ENCODE measurements around the gene LRP5.

LRP5 gene

GRCh38 chr11:68424981-68425865 is 112.8 kb downstream of the LRP5 start:
- Histone ChIP-seq H3K79me2 (ENCODE audit: insufficient read depth, low read length) (no peaks in the 10 kb centered on the region), H3K9me2 (replicated peaks; ENCODE audit: insufficient read depth, low read length) (no peaks in the 10 kb centered on the region), H3K36me3 (ENCODE audit: low read length) (no peaks in the 10 kb centered on the region), H3F3A (ENCODE audit: insufficient read depth) (no peaks in the 10 kb centered on the region), H3K9me3 (ENCODE audit: insufficient read depth, low read length) (peaks cover 7% of the 10 kb centered on the region; the same call in 1 of the 2 replicates), H3K9ac (ENCODE audit: low read length) (no peak overlapping the region), H3K27me3 (ENCODE audit: low read length) (no peaks in the 10 kb centered on the region), H2AFZ (ENCODE audit: low read depth, low read length, severe bottlenecking) (no peak overlapping the region), H3K4me3 (ENCODE audit: insufficient read depth, low read length, poor library complexity, severe bottlenecking) (no peak overlapping the region), H3K4me2 (ENCODE audit: low read depth, low read length, poor library complexity, severe bottlenecking) (no peak overlapping the region), H4K20me1 (ENCODE audit: low read depth, low read length) (no peaks in the 10 kb centered on the region), H3K27ac (ENCODE audit: low read depth, low read length) (no peak overlapping the region)
- TF ChIP-seq EZH2phosphoT487 (conservative IDR thresholded peaks at IDR 0.05; ENCODE audit: low read length) (no peak), CTCF (IDR thresholded peaks at IDR 0.05; ENCODE audit: insufficient read depth, low read length, poor library complexity, severe bottlenecking) (no peak)

- Histone ChIP-seq H3K4me2 (ENCODE audit: low read depth, low read length, poor library complexity, severe bottlenecking) (no peak overlapping the region), H4K20me1 (ENCODE audit: low read depth, low read length) (no peaks in the 10 kb centered on the region), H3K27ac (ENCODE audit: low read depth, low read length) (no peak overlapping the region), H3K9me3 (ENCODE audit: insufficient read depth, low read length) (peaks cover 7% of the 10 kb centered on the region; the same call in 1 of the 2 replicates), H3K36me3 (ENCODE audit: low read length) (no peaks in the 10 kb centered on the region), H3K4me3 (ENCODE audit: insufficient read depth, low read length, poor library complexity, severe bottlenecking) (no peak overlapping the region), H2AFZ (ENCODE audit: low read depth, low read length, severe bottlenecking) (no peak overlapping the region), H3F3A (ENCODE audit: insufficient read depth) (no peaks in the 10 kb centered on the region), H3K79me2 (ENCODE audit: insufficient read depth, low read length) (no peaks in the 10 kb centered on the region), H3K9me2 (replicated peaks; ENCODE audit: insufficient read depth, low read length) (no peaks in the 10 kb centered on the region), H3K9ac (ENCODE audit: low read length) (no peak overlapping the region), H3K27me3 (ENCODE audit: low read length) (no peaks in the 10 kb centered on the region)
- TF ChIP-seq CTCF (IDR thresholded peaks at IDR 0.05; ENCODE audit: insufficient read depth, low read length, poor library complexity, severe bottlenecking) = no peak
- no peak for TF ChIP-seq EZH2phosphoT487 (conservative IDR thresholded peaks at IDR 0.05; ENCODE audit: low read length)
Measured at GRCh38 chr11:68425866-68426380, 113.5 kb downstream of the LRP5 start.

GRCh38 chr11:68429661-68430060 is 117.3 kb downstream of the LRP5 start:
- Histone ChIP-seq H2AFZ (ENCODE audit: low read depth, low read length, severe bottlenecking) (no peak overlapping the region), H3K4me3 (ENCODE audit: insufficient read depth, low read length, poor library complexity, severe bottlenecking) (no peak overlapping the region), H3K27me3 (ENCODE audit: low read length) (no peaks in the 10 kb centered on the region), H4K20me1 (ENCODE audit: low read depth, low read length) (no peaks in the 10 kb centered on the region), H3K9me2 (replicated peaks; ENCODE audit: insufficient read depth, low read length) (no peaks in the 10 kb centered on the region), H3F3A (ENCODE audit: insufficient read depth) (no peaks in the 10 kb centered on the region), H3K79me2 (ENCODE audit: insufficient read depth, low read length) (no peaks in the 10 kb centered on the region), H3K4me2 (ENCODE audit: low read depth, low read length, poor library complexity, severe bottlenecking) (no peak overlapping the region), H3K36me3 (ENCODE audit: low read length) (no peaks in the 10 kb centered on the region), H3K9ac (ENCODE audit: low read length) (no peak overlapping the region), H3K9me3 (ENCODE audit: insufficient read depth, low read length) (peaks cover 7% of the 10 kb centered on the region; the same call in 1 of the 2 replicates), H3K27ac (ENCODE audit: low read depth, low read length) (no peak overlapping the region)
- no peak for TF ChIP-seq EZH2phosphoT487 (conservative IDR thresholded peaks at IDR 0.05; ENCODE audit: low read length)
- TF ChIP-seq CTCF (IDR thresholded peaks at IDR 0.05; ENCODE audit: insufficient read depth, low read length, poor library complexity, severe bottlenecking) = no peak
